ENCODE measurements around the gene MYO1D.
A peak's percentile ranks its signal among the peaks of the same experiment; 100 is the strongest.

MYO1D gene

GRCh38 chr17:32819035-32819434 is 57.9 kb downstream of the MYO1D start:
- DNase-seq (ENCODE audit: low spot score), result no peak

- no peak for DNase-seq (ENCODE audit: low spot score)
These were observed 61.5 kb downstream of the MYO1D start for GRCh38 chr17:32815460-32815859.

- no peak for DNase-seq (ENCODE audit: low spot score)
These were observed 62.1 kb downstream of the MYO1D start for GRCh38 chr17:32814836-32815235.

- no peak for DNase-seq (ENCODE audit: low spot score)
These were observed 63.9 kb downstream of the MYO1D start for GRCh38 chr17:32813021-32813420.

GRCh38 chr17:32810690-32811089 is 66.2 kb downstream of the MYO1D start:
- DNase-seq (ENCODE audit: low spot score), result no peak

GRCh38 chr17:32807577-32807976 is 69.3 kb downstream of the MYO1D start:
- DNase-seq (ENCODE audit: low spot score), result no peak

GRCh38 chr17:32806646-32807045 is 70.3 kb downstream of the MYO1D start:
- DNase-seq (ENCODE audit: low spot score), result no peak

- DNase-seq (ENCODE audit: low spot score), result no peak
These were observed 71.6 kb downstream of the MYO1D start for GRCh38 chr17:32805029-32805976.

GRCh38 chr17:32803544-32803943 is 73.4 kb downstream of the MYO1D start:
- no peak for DNase-seq (ENCODE audit: low spot score)

GRCh38 chr17:32802306-32802705 is 74.6 kb downstream of the MYO1D start:
- no peak for DNase-seq (ENCODE audit: low spot score)

- no peak for DNase-seq (ENCODE audit: low spot score)
These were observed 75.3 kb downstream of the MYO1D start for GRCh38 chr17:32801641-32802040.

GRCh38 chr17:32801193-32801592 is 75.7 kb downstream of the MYO1D start:
- no peak for DNase-seq (ENCODE audit: low spot score)

- DNase-seq (ENCODE audit: low spot score), result no peak
These were observed 78.0 kb downstream of the MYO1D start for GRCh38 chr17:32798938-32799337.

- DNase-seq (ENCODE audit: low spot score), result no peak
These were observed 81.5 kb downstream of the MYO1D start for GRCh38 chr17:32795339-32795979.

- DNase-seq (ENCODE audit: low spot score), result peak; percentile 30
These were observed 82.2 kb downstream of the MYO1D start for GRCh38 chr17:32794533-32795246.

GRCh38 chr17:32793841-32794240 is 83.1 kb downstream of the MYO1D start:
- no peak for DNase-seq (ENCODE audit: low spot score)

- DNase-seq (ENCODE audit: low spot score), result no peak
These were observed 84.7 kb downstream of the MYO1D start for GRCh38 chr17:32792207-32792606.

- no peak for DNase-seq (ENCODE audit: low spot score)
These were observed 90.8 kb downstream of the MYO1D start for GRCh38 chr17:32786169-32786568.

- no peak for DNase-seq (ENCODE audit: low spot score)
These were observed 92.8 kb downstream of the MYO1D start for GRCh38 chr17:32784113-32784512.

GRCh38 chr17:32783602-32784001 is 93.3 kb downstream of the MYO1D start:
- peak; percentile 9 for DNase-seq (ENCODE audit: low spot score)

GRCh38 chr17:32780721-32781120 is 96.2 kb downstream of the MYO1D start:
- no peak for DNase-seq (ENCODE audit: low spot score)

GRCh38 chr17:32777922-32778321 is 99.0 kb downstream of the MYO1D start:
- DNase-seq (ENCODE audit: low spot score), result no peak

- no peak for DNase-seq (ENCODE audit: low spot score)
These were observed 99.5 kb downstream of the MYO1D start for GRCh38 chr17:32777436-32777835.
